Chondrocyte (in vitro differentiated cells): Measurements from ENCODE around the gene VEGFD. TPM values are rescaled to one million over a fixed set of nuclear protein-coding genes. Genes with fewer than 3 reads are reported as not detected.
"Not testable (repeated sequence)": the region's sequence is repeated elsewhere in the genome, so short reads cannot be mapped to it uniquely, and the experiment has no call there.

Source experiments
- DNase-seq: peaks from one replicate; pipeline ENCODE4 v3.0.0; 2021; ENCODE audit warnings: mixed read lengths, low spot score
- H3K27ac Mint-ChIP-seq: one replicate; pipeline ENCODE4 v1.8.0; 2021; ENCODE audit warnings: mild to moderate bottlenecking, moderate library complexity, mixed read lengths; ENCODE audit not compliant: unreplicated experiment
- H3K27me3 Mint-ChIP-seq: 2 replicates; pipeline ENCODE4 v1.8.0; 2021; ENCODE audit warnings: low read depth, mixed read lengths
- H3K36me3 Mint-ChIP-seq: 2 replicates; pipeline ENCODE4 v1.8.0; 2021; ENCODE audit warnings: low read depth, mixed read lengths
- H3K4me1 Mint-ChIP-seq: 2 replicates; pipeline ENCODE4 v1.8.0; 2021; ENCODE audit warnings: low read depth, mild to moderate bottlenecking, mixed read lengths
- H3K4me3 Mint-ChIP-seq: one replicate; pipeline ENCODE4 v1.8.0; 2021; ENCODE audit warnings: mild to moderate bottlenecking, moderate library complexity, mixed read lengths; ENCODE audit not compliant: unreplicated experiment
- H3K9me3 Mint-ChIP-seq: 2 replicates; pipeline ENCODE4 v1.8.0; 2021; ENCODE audit warnings: low read depth, mixed read lengths
- total RNA-seq: library from RNA; stranded (reverse); gene quantifications from 3 replicates; pipeline ENCODE4 v1.2.1, GENCODE V29; 2021
- TF ChIP-seq, protein P1 (sequence below): fragments of 200-600 bp; sonication (generic); IDR thresholded peaks from 2 replicates; pipeline ENCODE4 v1.5.0; 2021; ENCODE audit warnings: antibody characterized with exemption, mild to moderate bottlenecking, moderate library complexity

Gene VEGFD
- total RNA-seq, 1 donor from 2014 or later: 0.20 TPM

DNA sequence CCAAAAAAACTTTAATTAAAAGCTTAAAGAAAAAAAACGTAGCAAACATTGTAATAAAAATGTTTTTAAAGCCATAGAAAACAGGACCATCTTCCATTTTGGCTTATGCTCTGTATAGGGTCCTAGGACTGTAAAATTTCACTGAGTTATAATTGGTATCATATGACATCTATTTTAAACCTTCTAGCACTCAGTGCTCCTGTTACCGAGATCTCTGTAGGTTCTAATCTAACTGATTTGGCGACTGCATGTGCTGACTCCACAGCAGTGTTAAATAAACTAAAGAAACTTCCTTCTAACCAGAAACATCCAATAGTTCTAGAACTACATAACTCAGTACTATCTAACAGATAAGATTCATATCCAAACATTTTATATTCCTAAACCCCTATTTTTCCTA lies 68.7 kb downstream of the VEGFD start, which contains the start of gene ASB11:
TSS of gene ASB11 (minus strand) at position 132 of the 400 bp plus-strand sequence. CDS start at position 97, 35 bp downstream.
- H3K36me3 Mint-ChIP-seq: peaks cover 2% of the 10 kb centered on the region
- no peak within 1 kb of the TSS for H3K4me3 Mint-ChIP-seq
- DNase-seq: no peak
- TF ChIP-seq, protein P1, sequence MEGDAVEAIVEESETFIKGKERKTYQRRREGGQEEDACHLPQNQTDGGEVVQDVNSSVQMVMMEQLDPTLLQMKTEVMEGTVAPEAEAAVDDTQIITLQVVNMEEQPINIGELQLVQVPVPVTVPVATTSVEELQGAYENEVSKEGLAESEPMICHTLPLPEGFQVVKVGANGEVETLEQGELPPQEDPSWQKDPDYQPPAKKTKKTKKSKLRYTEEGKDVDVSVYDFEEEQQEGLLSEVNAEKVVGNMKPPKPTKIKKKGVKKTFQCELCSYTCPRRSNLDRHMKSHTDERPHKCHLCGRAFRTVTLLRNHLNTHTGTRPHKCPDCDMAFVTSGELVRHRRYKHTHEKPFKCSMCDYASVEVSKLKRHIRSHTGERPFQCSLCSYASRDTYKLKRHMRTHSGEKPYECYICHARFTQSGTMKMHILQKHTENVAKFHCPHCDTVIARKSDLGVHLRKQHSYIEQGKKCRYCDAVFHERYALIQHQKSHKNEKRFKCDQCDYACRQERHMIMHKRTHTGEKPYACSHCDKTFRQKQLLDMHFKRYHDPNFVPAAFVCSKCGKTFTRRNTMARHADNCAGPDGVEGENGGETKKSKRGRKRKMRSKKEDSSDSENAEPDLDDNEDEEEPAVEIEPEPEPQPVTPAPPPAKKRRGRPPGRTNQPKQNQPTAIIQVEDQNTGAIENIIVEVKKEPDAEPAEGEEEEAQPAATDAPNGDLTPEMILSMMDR: no peak
- H3K9me3 Mint-ChIP-seq: no peaks in the 10 kb centered on the region
- no peaks in the 10 kb centered on the region for H3K4me1 Mint-ChIP-seq
- peaks cover 2% of the 10 kb centered on the region for H3K27me3 Mint-ChIP-seq
- no peak within 1 kb of the TSS for H3K27ac Mint-ChIP-seq

DNA sequence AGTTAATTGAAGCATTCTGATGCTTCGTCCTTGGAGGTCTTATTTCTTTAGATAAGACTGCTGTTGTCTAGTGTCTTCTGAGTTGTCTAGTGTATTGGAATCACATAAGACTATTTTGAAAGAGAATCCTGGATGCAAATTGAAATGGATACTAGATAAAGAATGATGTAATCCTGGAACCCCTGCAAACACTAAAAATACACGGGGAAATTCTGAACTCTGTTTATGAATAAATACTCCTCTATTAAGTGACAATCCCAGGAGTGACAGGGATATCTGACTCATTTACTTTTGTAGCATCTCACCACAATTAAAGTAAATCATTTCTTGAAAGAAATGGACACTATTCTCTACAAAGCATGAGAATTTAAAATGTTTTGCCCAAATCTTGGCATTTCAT lies 69.7 kb downstream of the VEGFD start:
- peaks cover 6% of the 10 kb centered on the region for H3K4me1 Mint-ChIP-seq
- no peak overlapping the region for H3K27ac Mint-ChIP-seq
- peaks cover 2% of the 10 kb centered on the region for H3K27me3 Mint-ChIP-seq
- DNase-seq: no peak
- no peaks in the 10 kb centered on the region for H3K9me3 Mint-ChIP-seq
- no peak overlapping the region for H3K4me3 Mint-ChIP-seq
- peaks cover 2% of the 10 kb centered on the region for H3K36me3 Mint-ChIP-seq
- TF ChIP-seq, protein P1: no peak

DNA sequence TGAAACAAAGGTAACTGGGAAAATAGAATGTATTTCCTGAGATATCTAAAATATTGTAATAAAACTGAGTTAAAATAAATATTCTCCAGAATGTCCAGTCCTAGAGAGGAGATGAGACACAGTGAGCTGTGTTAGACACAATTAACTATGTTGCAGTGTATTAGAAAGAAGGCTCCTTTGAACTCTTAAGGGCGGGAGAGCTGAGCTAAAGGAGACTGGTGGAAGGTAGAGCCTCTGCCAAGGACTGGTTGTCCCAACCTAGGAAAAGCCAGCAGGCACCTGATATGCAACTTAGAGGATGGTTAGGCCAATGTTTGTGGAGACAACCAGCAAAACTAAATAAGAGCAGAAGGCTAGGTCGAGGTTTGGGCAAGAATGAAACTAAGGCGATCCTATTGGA lies 73.1 kb downstream of the VEGFD start:
- Mint-ChIP-seq H3K27me3 (no peaks in the 10 kb centered on the region), H3K36me3 (no peaks in the 10 kb centered on the region), H3K4me1 (peaks cover 6% of the 10 kb centered on the region), H3K4me3 (no peak overlapping the region), H3K27ac (no peak overlapping the region), H3K9me3 (no peaks in the 10 kb centered on the region)
- TF ChIP-seq, protein P1: no peak
- DNase-seq: no peak

- Mint-ChIP-seq H3K27ac (peak overlapping the region; percentile 32), H3K4me1 (peaks cover 6% of the 10 kb centered on the region)
Measured at GRCh38 chrX:15310117-15310516, 74.1 kb downstream of the VEGFD start.

DNA sequence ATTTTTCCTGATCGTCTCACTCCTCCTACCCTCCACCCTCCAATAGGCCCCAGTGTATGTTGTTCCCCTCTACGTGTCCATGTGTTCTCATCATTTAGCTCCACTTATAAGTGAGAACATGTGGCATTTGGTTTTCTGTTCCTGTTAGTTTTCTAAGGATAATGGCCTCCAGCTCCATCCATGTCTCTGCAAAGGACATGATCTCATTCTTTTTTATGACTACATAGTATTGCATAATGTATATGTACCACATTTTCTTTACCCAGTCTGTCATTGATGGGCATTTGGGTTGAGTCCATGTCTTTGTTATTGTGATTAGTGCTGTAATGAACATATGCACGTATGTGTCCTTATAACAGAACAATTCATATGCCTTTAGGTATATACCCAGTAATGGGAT lies 78.3 kb downstream of the VEGFD start:
- H3K4me1 Mint-ChIP-seq, H3K27ac Mint-ChIP-seq, H3K27me3 Mint-ChIP-seq, H3K9me3 Mint-ChIP-seq, H3K4me3 Mint-ChIP-seq, H3K36me3 Mint-ChIP-seq, DNase-seq: not testable (repeated sequence)

More at GRCh38 chrX:15310117-15310516, 74.1 kb downstream of the VEGFD start:
- no peaks in the 10 kb centered on the region for H3K9me3 Mint-ChIP-seq
- no peak for DNase-seq
- no peak overlapping the region for H3K4me3 Mint-ChIP-seq
- H3K27me3 Mint-ChIP-seq: peaks cover 4% of the 10 kb centered on the region
- TF ChIP-seq, protein P1: no peak
- no peaks in the 10 kb centered on the region for H3K36me3 Mint-ChIP-seq

DNA sequence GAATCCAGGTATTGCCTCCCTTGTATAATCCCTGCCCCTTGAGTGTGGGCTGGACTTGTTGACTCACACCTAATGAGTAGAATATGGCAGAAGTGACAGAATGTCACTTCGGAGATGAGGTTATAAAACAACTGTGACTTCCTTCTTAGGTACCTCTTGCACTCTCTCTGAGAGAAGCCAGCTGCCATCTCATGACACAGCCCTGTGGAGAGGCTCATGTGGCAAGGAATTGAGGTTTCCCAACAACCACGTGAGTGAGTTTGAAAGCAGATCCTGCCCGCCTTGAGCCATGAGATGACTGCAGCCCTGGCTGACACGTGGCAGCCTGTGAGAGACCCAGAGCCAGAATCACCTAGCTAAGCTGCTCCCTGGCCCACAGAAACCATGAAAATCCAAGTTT lies 82.3 kb downstream of the VEGFD start:
- TF ChIP-seq, protein P1: no peak
- H3K27me3 Mint-ChIP-seq: peaks cover 7% of the 10 kb centered on the region
- DNase-seq: no peak
- no peaks in the 10 kb centered on the region for H3K4me1 Mint-ChIP-seq
- H3K4me3 Mint-ChIP-seq: no peak overlapping the region
- no peak overlapping the region for H3K27ac Mint-ChIP-seq
- no peaks in the 10 kb centered on the region for H3K9me3 Mint-ChIP-seq
- no peaks in the 10 kb centered on the region for H3K36me3 Mint-ChIP-seq
